HepG2 (cell line): Measurements from ENCODE around the gene NGFR. TPM values are rescaled to one million over a fixed set of nuclear protein-coding genes. Genes with fewer than 3 reads are reported as not detected.
A peak's percentile ranks its signal among the peaks of the same experiment; 100 is the strongest.

Experiments
- ATAC-seq: fragments of 200-7000 bp; cut with Tn5 transposase; 3 replicates; pipeline ENCODE4 v1.9.1; 2020; ENCODE audit warnings: mild to moderate bottlenecking, moderate library complexity
- BruUV-seq: library from RNA; stranded (reverse); fragments of 400-500 nt; replicated peaks from 2 replicates; lab custom pipeline; 2021; lab: Mats Ljungman, UMichigan
- CTCF ChIA-PET: fragments of 300-600 bp; formaldehyde crosslinking; extraction: SDS; loops from one replicate; lab custom pipeline; 2021; ENCODE audit warnings: low total read pairs, inconsistent platforms, low intra/inter-chr PET ratio; lab: Yijun Ruan, JAX
- POLR2A ChIA-PET: fragments of 350-600 bp; sonication (Branson Sonifier 250); formaldehyde crosslinking; loops from one replicate; lab custom pipeline; 2020; ENCODE audit warnings: antibody characterized with exemption, inconsistent platforms; lab: Yijun Ruan, JAX
- DNase-seq: peaks from one replicate; pipeline ENCODE4 v3.0.0-alpha.2; 2015; ENCODE audit warnings: low spot score
- FAIRE-seq: peaks from 3 replicates; lab custom pipeline; 2011; peaks lifted over from hg19 to GRCh38; lab: Jason Lieb, UNC
- H2AFZ ChIP-seq: one replicate; pipeline ENCODE4 v1.6.1; 2011; ENCODE audit warnings: low read length, inconsistent platforms
- H3K27ac ChIP-seq: fragments of 300-600 bp; 3 replicates; pipeline ENCODE4 v1.8.0; 2011; ENCODE audit warnings: mixed run types, mild to moderate bottlenecking, mixed read lengths, low read length, inconsistent platforms; ENCODE audit not compliant: insufficient read depth; ENCODE audit errors: extremely low read length
- H3K27me3 ChIP-seq, 2 experiments: fragments of 200-600 bp in 1 of 2; 2 replicates in 1 of 2; 3 replicates in 1 of 2; pipeline versions ENCODE4 v1.6.0 to v1.8.0; 2011; ENCODE audit warnings: low read length in 2 of 2, mild to moderate bottlenecking in 2 of 2, moderate library complexity in 2 of 2, inconsistent platforms in 1 of 2; ENCODE audit not compliant: insufficient read depth in 2 of 2, control insufficient read depth in 1 of 2
- H3K36me3 ChIP-seq, 2 experiments: fragments of 200-600 bp in 1 of 2; replicated peaks in 1 of 2; 2 replicates in 1 of 2; 3 replicates in 1 of 2; pipeline versions ENCODE4 v1.5.1 to v1.8.0; 2011; ENCODE audit warnings: low read length in 2 of 2, inconsistent platforms in 1 of 2; ENCODE audit not compliant: insufficient read depth in 2 of 2, control insufficient read depth in 1 of 2
- H3K4me1 ChIP-seq: 2 replicates; pipeline ENCODE4 v1.5.1; 2012; ENCODE audit warnings: low read length, inconsistent platforms; ENCODE audit not compliant: insufficient read depth
- H3K4me2 ChIP-seq: 2 replicates; pipeline ENCODE4 v1.6.0; 2011; ENCODE audit warnings: low read depth, low read length, inconsistent platforms
- H3K4me3 ChIP-seq, 3 experiments: fragments of 200-600 bp in 1 of 3; sonication (generic), shearing (Covaris generic) in 1 of 3; replicated peaks in 1 of 3; 2 replicates each; pipeline ENCODE4 v1.5.1; 2011 to 2016; ENCODE audit warnings: low read length in 3 of 3, inconsistent platforms in 2 of 3, low read depth in 2 of 3, mild to moderate bottlenecking in 2 of 3, control low read depth in 1 of 3, mixed read lengths in 1 of 3; ENCODE audit not compliant: insufficient read depth in 1 of 3
- H3K79me2 ChIP-seq: one replicate; pipeline ENCODE4 v1.6.1; 2011; ENCODE audit warnings: low read length, inconsistent platforms; ENCODE audit not compliant: insufficient read depth
- H3K9ac ChIP-seq: 2 replicates; pipeline ENCODE4 v1.6.0; 2011; ENCODE audit warnings: mild to moderate bottlenecking, low read depth, low read length, inconsistent platforms; ENCODE audit not compliant: insufficient read depth
- H3K9me3 ChIP-seq: 2 replicates; pipeline ENCODE4 v1.5.1; 2012; ENCODE audit warnings: mild to moderate bottlenecking, low read length
- H4K20me1 ChIP-seq: 2 replicates; pipeline ENCODE4 v1.6.0; 2011; ENCODE audit warnings: inconsistent platforms, mild to moderate bottlenecking, low read length, moderate library complexity; ENCODE audit not compliant: insufficient read depth
- GATAD2A ChIP-seq: IDR thresholded peaks from 2 replicates; pipeline ENCODE4 v1.6.1; 2016
- MAX ChIP-seq: IDR thresholded peaks from 2 replicates; pipeline ENCODE4 v1.6.1; 2012; ENCODE audit warnings: inconsistent platforms
- PAF1 ChIP-seq: IDR thresholded peaks from 2 replicates; pipeline ENCODE4 v1.6.1; 2016; ENCODE audit warnings: missing genetic modification reagents, missing compliant biosample characterization
- SATB2 ChIP-seq: sonication (generic); formaldehyde crosslinking; IDR thresholded peaks from 2 replicates; pipeline ENCODE4 v1.5.0; 2020; ENCODE audit warnings: missing genetic modification reagents
- ZNF34 ChIP-seq: sonication (generic); formaldehyde crosslinking; IDR thresholded peaks from 2 replicates; pipeline ENCODE4 v1.4.0; 2020; ENCODE audit warnings: mild to moderate bottlenecking, missing genetic modification reagents, borderline replicate concordance
- ZNF768 ChIP-seq: sonication (generic); formaldehyde crosslinking; IDR thresholded peaks from 2 replicates; pipeline ENCODE4 v1.4.0; 2020; ENCODE audit warnings: missing genetic modification reagents
- WGBS: methylation state at CpG from one replicate; pipeline ENCODE4 v1.1.6; 2017; ENCODE audit warnings: low lambda C conversion rate; 5-methylcytosine and 5-hydroxymethylcytosine counted together
- in situ Hi-C: cut with HindIII; loops from 2 replicates; pipeline ENCODE4 v1.10.0; 2017; ENCODE audit warnings: low pct_unique_long_range_greater_than_20kb; ENCODE audit not compliant: extremely low pct_ligation_motif_present
- intact Hi-C: fragments of 100-400 bp; cut with micrococcal nuclease; formaldehyde crosslinking; loops from one replicate; pipeline ENCODE4 v1.10.0; 2022; ENCODE audit not compliant: unreplicated experiment
- polyA plus RNA-seq, 8 experiments: library from polyadenylated mRNA; depleted of rRNA in 3 of 8; stranded (reverse) in 7 of 8; unstranded in 1 of 8; fragments of >200 nt; fragmentation: Illumina TruSeq in 4 of 8; extraction: Trizol in 4 of 8; gene quantifications; 2 replicates each; pipeline versions ENCODE4 v1.2.1 to v1.2.3, GENCODE V29; 2011 to 2016; ENCODE audit warnings: low read depth in 4 of 8, missing spikeins in 1 of 8, mixed read lengths in 1 of 8; ENCODE audit not compliant: insufficient read depth in 1 of 8
- total RNA-seq, 5 experiments: library from RNA; depleted of rRNA; stranded (reverse); fragments of >200 nt; fragmentation: Illumina TruSeq; extraction: Trizol; gene quantifications; 2 replicates each; pipeline ENCODE4 v1.2.3, GENCODE V29; 2016; ENCODE audit warnings: low read depth in 1 of 5
- TF ChIP-seq, protein P1 (sequence below): sonication (generic); formaldehyde crosslinking; IDR thresholded peaks from 2 replicates; pipeline ENCODE4 v1.4.0; 2020; ENCODE audit warnings: missing genetic modification reagents

NGFR gene
- total and polyA plus RNA-seq, 2 of the 13 experiments (the other 11 are each of a cell fraction or from before 2014, with no cell fraction given), result 1.1 to 1.8 TPM

DNA sequence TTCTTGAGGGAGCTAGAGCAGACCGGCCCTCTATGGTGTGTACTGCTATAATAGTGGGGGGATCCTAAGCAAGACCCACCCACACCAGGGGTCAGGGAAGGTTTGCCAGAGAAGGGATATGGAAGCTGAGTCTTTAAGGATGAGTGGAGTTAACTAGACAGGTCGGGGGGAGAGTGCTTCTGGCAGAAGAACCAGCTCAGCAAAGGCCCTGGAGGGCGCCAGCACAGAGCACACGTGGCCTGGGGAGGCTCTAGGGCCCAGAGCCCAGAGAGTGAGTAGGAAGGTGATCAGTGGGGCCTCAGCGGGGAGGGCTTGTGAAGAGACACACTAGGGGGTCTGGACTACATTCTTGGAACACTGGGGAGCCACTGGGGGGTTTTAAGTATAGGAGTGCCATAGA lies 21.1 kb downstream of the NGFR start:
- no peaks in the 10 kb centered on the region for H3K9me3 ChIP-seq
- peak overlapping the region; percentile 84; the same call in 1 of the 2 replicates for H3K4me2 ChIP-seq
- intact Hi-C loops, result no loop called here
- DNase-seq (no peak), ATAC-seq (peak; percentile 16; the same call in 2 of the 3 replicates), FAIRE-seq (no peak)
- peaks cover 0 to 27% of the 10 kb centered on the region in 2 experiments for H3K27me3 ChIP-seq
- no peak overlapping the region for H2AFZ ChIP-seq
- H3K9ac ChIP-seq, result no peak overlapping the region
- H3K36me3 ChIP-seq, result no peaks in the 10 kb centered on the region
- H3K4me1 ChIP-seq, result peaks cover 27% of the 10 kb centered on the region
- CTCF ChIA-PET, result no interaction called here
- POLR2A ChIA-PET, result interaction anchor here (1.4 kb wide), 1 partner anchor 23 kb away, joined by 3 read pairs; no protein-coding TSS in a partner anchor
- peak; percentile 42; the same call in 1 of the 2 replicates for TF ChIP-seq MAX
- no peak for TF ChIP-seq ZNF768 (CRISPR knock-in tag)
- TF ChIP-seq SATB2 (CRISPR knock-in tag), result no peak
- TF ChIP-seq PAF1 (CRISPR knock-in tag), result no peak
- TF ChIP-seq, protein P1, sequence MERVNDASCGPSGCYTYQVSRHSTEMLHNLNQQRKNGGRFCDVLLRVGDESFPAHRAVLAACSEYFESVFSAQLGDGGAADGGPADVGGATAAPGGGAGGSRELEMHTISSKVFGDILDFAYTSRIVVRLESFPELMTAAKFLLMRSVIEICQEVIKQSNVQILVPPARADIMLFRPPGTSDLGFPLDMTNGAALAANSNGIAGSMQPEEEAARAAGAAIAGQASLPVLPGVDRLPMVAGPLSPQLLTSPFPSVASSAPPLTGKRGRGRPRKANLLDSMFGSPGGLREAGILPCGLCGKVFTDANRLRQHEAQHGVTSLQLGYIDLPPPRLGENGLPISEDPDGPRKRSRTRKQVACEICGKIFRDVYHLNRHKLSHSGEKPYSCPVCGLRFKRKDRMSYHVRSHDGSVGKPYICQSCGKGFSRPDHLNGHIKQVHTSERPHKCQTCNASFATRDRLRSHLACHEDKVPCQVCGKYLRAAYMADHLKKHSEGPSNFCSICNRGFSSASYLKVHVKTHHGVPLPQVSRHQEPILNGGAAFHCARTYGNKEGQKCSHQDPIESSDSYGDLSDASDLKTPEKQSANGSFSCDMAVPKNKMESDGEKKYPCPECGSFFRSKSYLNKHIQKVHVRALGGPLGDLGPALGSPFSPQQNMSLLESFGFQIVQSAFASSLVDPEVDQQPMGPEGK, result peak; percentile 27; the same call in 1 of the 2 replicates
- no peak for TF ChIP-seq ZNF34 (CRISPR knock-in tag)
- 0 out of 2 replicates have a peak, but pooled peaks have one; percentile 18 for TF ChIP-seq GATAD2A (CRISPR knock-in tag)
- WGBS, result 23% methylated on average over 5 of the region's 5 CpGs
- H3K79me2 ChIP-seq, result no peaks in the 10 kb centered on the region
- BruUV-seq, result no TSS peak
- no peak overlapping the region for H3K27ac ChIP-seq
- in situ Hi-C loops, result no loop called here
- H4K20me1 ChIP-seq, result no peaks in the 10 kb centered on the region
- H3K4me3 ChIP-seq, result no peak overlapping the region
